Bone marrow (tissue), 2 donors: ENCODE results near the gene CACNA1F.
A peak's percentile ranks its signal among the peaks of the same experiment; 100 is the strongest.

Experiments used
- DNase-seq, 2 donors: peaks; one replicate each; lab custom pipeline; 2025; lab: John Stamatoyannopoulos, UW

The CACNA1F gene

DNA sequence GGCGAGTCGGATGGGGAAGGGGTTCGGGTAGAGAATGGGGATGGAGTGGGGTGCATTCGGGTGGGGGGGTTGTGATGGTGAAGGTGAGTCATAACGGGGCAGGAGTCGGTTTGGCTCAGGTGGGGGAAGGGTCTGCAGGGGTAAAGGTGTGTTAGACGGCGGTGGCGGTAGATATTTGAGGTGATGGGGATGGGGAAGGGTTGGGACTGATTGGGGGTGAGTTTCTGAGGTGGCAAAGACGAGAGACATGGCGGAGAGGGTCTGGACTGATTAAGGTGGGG is 33.9 kb downstream of the CACNA1F start:
- DNase-seq = no peak

GRCh38 chrX:49198540-49199314 is 34.4 kb downstream of the CACNA1F start:
- no peak for DNase-seq

- DNase-seq = no peak
Measured at GRCh38 chrX:49197543-49198087, 35.5 kb downstream of the CACNA1F start.

- no peak for DNase-seq
Measured at GRCh38 chrX:49193542-49193964, 39.6 kb downstream of the CACNA1F start.

DNA sequence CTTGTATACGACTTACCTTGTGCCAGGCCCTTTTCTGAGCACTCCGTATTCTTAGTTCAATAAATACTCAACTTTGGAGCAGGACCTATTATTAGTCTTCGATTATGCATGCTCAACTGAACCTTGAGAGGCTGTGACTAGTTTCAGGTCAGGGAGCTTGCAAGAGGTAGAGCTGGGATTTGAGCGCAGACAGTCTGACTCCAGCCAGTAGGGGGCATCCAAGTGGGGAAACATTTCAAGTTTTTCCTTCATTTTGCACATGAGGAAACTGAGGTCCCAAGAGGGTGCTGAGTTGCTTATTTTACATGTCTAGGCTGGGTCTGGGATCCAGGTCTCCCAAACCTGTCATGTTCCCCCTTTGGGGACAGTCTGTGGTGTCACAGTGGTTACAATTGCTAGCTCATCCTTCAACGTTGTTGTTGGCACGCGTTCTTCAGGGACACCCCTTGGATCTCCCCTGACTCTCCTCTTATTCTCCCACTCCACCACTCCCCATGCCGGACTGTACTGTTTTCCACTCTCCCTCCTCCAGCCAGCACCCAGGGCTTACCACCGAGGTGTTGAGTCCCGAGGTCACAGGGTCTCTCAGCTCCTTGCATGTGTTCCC is 40.3 kb downstream of the CACNA1F start:
- DNase-seq = no peak

GRCh38 chrX:49191574-49192011 is 41.5 kb downstream of the CACNA1F start:
- no peak for DNase-seq

- peak; percentile 31 to 98 for DNase-seq
Measured at GRCh38 chrX:49190821-49191573, 42.1 kb downstream of the CACNA1F start.

- no peak for DNase-seq
Measured at GRCh38 chrX:49189606-49190005, 43.5 kb downstream of the CACNA1F start.

GRCh38 chrX:49188468-49189076 is 44.6 kb downstream of the CACNA1F start:
- DNase-seq = no peak

DNA sequence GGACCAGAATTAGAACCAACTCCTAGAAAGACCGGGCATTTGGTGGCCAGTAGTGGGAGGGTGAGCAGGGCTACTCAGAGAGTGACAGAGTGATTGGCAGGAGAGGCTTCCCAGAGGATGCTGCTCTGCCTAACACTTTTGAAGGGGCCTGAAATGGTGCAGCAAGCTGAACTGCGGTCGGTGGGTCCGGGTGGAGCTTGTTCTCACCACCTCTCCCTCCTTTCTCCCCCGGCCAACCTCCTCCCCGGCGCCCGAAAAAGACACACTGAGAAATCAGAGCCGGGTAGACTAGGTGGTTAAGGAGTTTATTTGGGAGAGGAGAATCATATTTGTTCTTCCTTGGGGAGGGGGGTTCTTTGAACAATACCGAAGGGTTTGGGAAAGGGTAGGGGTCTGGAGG is 45.6 kb downstream of the CACNA1F start:
- no peak for DNase-seq

DNA sequence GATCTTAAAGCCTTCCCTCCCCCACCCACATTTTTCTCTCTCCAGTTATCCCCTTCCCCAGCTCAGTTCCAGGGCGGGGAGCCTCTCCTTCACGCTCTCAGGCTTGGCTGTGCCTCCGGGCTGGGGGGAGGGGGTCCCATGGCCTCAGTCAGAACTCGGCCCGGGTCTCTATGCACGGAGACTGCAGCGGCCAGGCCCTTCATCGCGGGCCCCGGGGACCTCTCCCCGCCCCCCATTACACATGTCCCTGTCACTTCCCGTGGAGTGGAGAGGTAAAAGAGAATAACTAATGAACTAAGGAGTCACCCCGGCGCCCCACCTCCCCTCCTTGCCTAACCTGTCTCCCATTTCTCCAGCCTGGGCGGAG is 46.1 kb downstream of the CACNA1F start:
- no peak for DNase-seq

DNA sequence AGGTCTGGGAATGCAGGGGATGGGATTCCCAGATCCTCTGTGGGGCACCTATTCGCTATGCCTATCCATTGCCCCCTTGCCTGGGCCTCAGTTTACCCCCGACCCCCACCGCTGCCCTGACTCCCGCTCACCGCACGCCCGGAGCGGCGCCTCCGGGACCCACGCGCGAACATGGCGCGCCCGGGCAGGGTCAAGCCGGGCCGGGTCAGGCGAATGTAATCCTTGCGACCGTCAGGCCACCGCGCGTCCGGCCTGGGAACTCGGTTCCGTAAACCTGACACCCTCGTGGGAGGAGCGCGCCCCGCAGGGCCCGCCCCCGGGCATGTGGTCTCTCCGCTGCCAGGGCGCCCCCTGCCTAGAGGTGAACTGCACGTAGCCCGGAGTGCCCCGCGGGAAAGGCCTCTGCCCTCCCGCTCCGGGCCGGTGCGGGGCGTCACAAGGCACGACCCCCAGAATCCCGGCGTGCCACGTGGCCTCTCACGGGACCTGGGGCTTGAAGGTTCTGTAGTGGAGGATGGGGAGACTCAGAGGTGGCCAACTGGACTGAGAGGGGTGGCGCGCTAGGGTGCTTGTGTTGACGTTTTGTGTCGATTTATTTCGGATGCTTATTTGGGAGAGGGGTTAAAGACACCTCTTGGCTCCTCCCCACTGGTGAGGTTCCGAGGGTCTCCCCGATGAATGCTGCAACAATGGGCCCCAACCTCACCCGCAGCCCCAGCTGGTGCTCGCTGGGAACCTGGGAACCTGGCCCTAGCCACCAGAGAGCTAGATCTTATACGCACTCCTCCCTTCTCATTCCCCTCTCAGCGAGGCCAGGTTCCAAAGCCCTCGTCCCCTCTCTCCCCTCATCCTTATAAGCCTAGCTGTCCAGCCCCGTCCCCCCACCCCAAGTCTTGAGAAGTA is 46.8 kb downstream of the CACNA1F start, which contains the start of gene PRICKLE3:
Gene PRICKLE3 (minus strand): TSS at position 249 of the 903 bp plus-strand sequence. CDS start 76 bp downstream, at position 173.
- DNase-seq = peak; percentile 7 to 32

DNA sequence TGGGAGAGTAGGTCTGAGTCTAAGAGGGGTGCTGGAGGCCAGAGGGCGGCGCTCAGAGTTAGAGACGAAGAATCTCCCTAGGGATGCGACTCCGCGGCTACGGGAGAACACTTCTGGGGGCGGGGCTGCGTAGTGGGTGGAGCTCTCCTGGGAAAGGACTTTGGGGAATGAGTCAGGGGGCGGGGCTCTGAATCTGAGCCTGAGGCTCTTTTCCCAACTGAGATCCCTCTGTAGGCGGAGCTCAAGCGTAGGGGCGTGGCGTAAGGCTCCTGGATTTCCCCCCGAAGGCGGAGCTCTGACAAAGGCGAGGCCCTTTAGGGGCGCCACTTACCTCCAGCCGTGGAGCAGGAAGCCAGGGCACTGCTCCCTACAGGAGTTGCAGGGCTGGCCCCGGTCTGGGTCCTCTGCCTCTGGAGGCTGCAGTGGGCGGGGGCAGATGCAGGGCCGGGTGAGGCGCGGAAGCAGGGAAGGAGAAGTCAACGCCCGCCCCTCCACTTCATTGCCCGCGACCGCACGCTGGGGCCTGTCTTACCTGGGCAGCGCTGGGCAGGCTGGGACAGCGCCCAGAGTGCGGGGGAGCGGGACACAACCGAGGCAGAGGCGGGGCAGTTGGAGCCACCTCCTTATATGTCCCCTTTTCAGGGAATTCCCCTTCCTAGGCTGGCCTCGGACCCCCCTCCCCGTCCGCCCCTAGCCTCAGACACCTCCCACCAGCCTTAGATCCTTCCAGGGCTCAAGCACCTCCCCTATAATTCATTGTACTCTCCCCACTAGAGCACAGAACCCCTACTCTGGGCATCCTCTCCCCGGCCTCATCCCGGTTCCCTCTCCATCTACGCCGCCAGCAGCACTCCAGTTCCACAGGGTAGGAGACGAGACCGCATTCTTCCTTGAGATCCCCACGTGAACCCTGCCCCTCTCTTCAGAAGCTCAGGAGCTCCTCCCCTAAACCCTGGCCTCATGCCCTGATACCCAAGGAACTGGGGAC is 48.6 kb downstream of the CACNA1F start:
- DNase-seq = peak in 1 of 2 donors; percentile 25

DNA sequence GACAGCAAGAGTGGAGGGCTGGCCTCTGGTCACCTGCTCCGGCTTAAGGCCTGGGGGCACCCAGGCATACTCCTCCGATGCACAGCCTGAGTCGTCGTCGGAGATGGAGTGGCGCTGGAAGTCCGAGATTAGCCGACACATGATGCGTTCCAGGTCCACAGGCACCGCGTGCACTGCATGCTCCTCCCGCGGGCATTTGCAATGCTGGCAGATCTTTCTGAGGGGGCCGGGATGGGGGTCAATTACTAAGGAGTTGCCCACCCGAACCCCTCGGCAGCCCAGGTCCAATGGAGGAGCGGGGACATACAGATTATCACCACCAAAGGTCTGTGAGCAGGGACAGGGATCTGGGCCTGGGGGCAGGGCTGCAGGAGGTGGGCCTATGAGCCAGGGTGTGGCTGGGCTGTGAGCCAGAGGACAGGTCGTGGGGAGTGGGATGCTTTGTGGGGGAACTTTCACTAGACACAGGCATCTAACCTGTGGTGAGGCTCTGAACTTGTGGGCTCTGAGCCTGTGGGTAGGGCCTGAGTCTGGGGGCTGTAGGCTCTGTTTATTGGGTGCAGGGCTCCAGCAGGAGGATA is 49.3 kb downstream of the CACNA1F start:
- DNase-seq = no peak

DNA sequence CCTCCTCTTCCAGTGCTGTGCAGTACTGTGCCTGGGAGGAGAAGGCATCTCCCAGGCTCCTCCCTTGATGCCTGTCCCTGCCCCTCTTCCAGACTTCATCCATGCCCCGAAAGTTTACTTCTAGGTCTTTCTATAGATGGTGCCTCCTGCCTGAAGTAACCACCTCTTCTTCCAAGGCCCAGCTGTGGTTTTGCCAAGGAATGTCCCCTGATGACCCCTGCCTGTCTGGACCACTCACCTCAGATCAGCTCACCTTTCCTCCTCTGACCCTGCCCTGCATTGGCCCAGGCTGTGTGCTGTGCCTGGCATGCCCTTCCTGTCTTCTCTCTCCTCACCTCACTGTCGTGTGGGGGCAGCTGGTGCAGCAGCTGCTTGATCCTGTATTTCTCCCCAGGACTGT is 53.8 kb downstream of the CACNA1F start:
- no peak for DNase-seq

- DNase-seq = no peak
Measured at GRCh38 chrX:49178537-49178936, 54.6 kb downstream of the CACNA1F start.

DNA sequence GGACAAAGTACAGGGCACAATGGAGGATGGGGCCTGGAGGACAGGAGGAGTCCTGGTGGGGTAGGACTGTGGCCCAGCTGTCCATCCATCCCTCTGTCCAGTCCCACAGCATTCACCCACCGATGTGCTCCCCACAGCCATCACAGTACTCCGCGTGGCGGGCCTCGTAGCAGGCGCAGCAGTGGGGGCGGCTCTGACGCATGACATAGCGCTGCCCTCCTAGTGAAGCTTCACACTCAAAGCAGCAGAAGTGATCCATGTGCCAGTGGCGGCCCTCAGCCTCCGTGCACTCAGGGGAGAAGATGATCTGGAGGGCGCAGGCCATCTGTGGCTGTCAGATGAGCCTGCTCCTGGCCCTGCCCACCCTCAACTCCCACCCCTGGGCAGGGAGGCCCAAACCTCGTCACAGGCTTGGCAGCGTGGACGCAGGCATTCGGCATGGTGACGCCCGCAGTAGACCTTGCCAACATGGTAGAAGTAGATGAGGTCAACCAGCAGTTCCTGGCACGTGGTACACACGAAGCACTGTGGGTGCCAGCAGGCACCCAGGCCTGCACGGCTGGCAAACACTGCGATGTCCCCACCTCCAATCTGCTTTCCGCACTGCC is 55.2 kb downstream of the CACNA1F start:
- no peak for DNase-seq

DNA sequence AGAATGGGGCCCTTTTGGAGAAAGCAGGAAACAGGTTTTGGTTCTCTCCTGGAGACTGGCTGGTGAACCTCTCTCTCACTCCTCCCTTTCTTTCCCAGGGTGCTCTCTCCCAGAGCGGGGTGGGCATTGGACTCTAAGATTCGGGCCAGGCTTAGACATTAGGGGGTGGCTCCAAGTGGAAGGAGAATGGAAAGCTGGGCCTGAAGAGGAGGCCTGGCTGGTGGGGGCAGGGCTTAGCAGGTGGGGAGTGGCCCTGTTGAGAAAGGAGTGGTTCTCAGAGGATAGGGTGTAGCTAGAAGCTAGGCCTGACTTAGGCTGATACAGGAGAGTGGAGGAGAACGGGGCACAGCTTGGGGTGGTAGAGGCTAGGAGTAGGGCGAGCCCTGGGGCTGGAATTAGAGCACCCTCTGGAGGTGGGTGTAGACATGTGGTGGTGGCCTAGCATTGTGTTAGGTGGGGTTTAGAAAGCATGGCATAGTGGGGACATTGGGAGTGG is 55.8 kb downstream of the CACNA1F start:
- peak in 1 of 2 donors; percentile 25 for DNase-seq
